Progenitor cell of endocrine pancreas (in vitro differentiated cells): ENCODE results near the gene ATP4B. TPM values are rescaled to one million over a fixed set of nuclear protein-coding genes. Genes with fewer than 3 reads are reported as not detected.
"Not testable (repeated sequence)": the region's sequence is repeated elsewhere in the genome, so short reads cannot be mapped to it uniquely, and the experiment has no call there.

Source experiments
- DNase-seq: peaks from one replicate; pipeline ENCODE4 v3.0.0; 2021; ENCODE audit warnings: low spot score; ENCODE audit not compliant: unreplicated experiment
- H3K27ac Mint-ChIP-seq: 2 replicates; pipeline ENCODE4 v1.8.0; 2021; ENCODE audit warnings: mild to moderate bottlenecking, moderate library complexity, mixed read lengths
- H3K27me3 Mint-ChIP-seq: 2 replicates; pipeline ENCODE4 v1.8.0; 2021; ENCODE audit warnings: mixed read lengths
- H3K36me3 Mint-ChIP-seq: 2 replicates; pipeline ENCODE4 v1.8.0; 2022; ENCODE audit warnings: mixed read lengths; ENCODE audit not compliant: insufficient read depth
- H3K4me1 Mint-ChIP-seq: 2 replicates; pipeline ENCODE4 v1.8.0; 2021; ENCODE audit warnings: low read depth, mixed read lengths
- H3K4me3 Mint-ChIP-seq: 2 replicates; pipeline ENCODE4 v1.8.0; 2021; ENCODE audit warnings: low read depth, mild to moderate bottlenecking, moderate library complexity, mixed read lengths
- H3K9me3 Mint-ChIP-seq: 2 replicates; pipeline ENCODE4 v1.8.0; 2021; ENCODE audit warnings: low read depth, mixed read lengths
- CTCF ChIP-seq: fragments of 200-600 bp; sonication (generic); IDR thresholded peaks from one replicate; pipeline ENCODE4 v1.5.0; 2021; ENCODE audit warnings: antibody characterized with exemption, mild to moderate bottlenecking; ENCODE audit not compliant: unreplicated experiment
- total RNA-seq: library from RNA; stranded (reverse); gene quantifications from 2 replicates; pipeline ENCODE4 v1.2.1, GENCODE V29; 2021

ATP4B gene
- total RNA-seq, 1 donor from 2014 or later = not detected

- H3K27ac Mint-ChIP-seq, H3K9me3 Mint-ChIP-seq, H3K4me3 Mint-ChIP-seq, DNase-seq, H3K27me3 Mint-ChIP-seq: not testable (repeated sequence)
- peaks cover 30% of the 10 kb centered on the region for H3K36me3 Mint-ChIP-seq
- TF ChIP-seq CTCF = peak; percentile 42
- peaks cover 11% of the 10 kb centered on the region for H3K4me1 Mint-ChIP-seq
Observed at GRCh38 chr13:113621498-113621897, 36.5 kb downstream of the ATP4B start.

GRCh38 chr13:113621046-113621445 is 37.0 kb downstream of the ATP4B start:
- Mint-ChIP-seq H3K4me1 (peaks cover 15% of the 10 kb centered on the region), H3K9me3 (no peaks in the 10 kb centered on the region), H3K27ac (no peak overlapping the region)

GRCh38 chr13:113620036-113620796 is 37.8 kb downstream of the ATP4B start:
- Mint-ChIP-seq H3K36me3 (peaks cover 27% of the 10 kb centered on the region), H3K9me3 (no peaks in the 10 kb centered on the region), H3K27ac (no peak overlapping the region), H3K4me3 (no peak overlapping the region), H3K4me1 (peaks cover 15% of the 10 kb centered on the region), H3K27me3 (no peaks in the 10 kb centered on the region)
- TF ChIP-seq CTCF = no peak
- no peak for DNase-seq

More at GRCh38 chr13:113621046-113621445, 37.0 kb downstream of the ATP4B start:
- no peaks in the 10 kb centered on the region for H3K27me3 Mint-ChIP-seq
- peaks cover 29% of the 10 kb centered on the region for H3K36me3 Mint-ChIP-seq
- DNase-seq = no peak
- no peak for TF ChIP-seq CTCF
- no peak overlapping the region for H3K4me3 Mint-ChIP-seq

GRCh38 chr13:113618455-113618854 is 39.5 kb downstream of the ATP4B start:
- H3K36me3 Mint-ChIP-seq = peaks cover 20% of the 10 kb centered on the region
- no peak for TF ChIP-seq CTCF
- DNase-seq = no peak
- no peaks in the 10 kb centered on the region for H3K9me3 Mint-ChIP-seq
- H3K27ac Mint-ChIP-seq = peak overlapping the region; percentile 76
- no peaks in the 10 kb centered on the region for H3K27me3 Mint-ChIP-seq
- H3K4me3 Mint-ChIP-seq = no peak overlapping the region
- H3K4me1 Mint-ChIP-seq = peaks cover 15% of the 10 kb centered on the region

- no peak overlapping the region for H3K4me3 Mint-ChIP-seq
- no peaks in the 10 kb centered on the region for H3K9me3 Mint-ChIP-seq
- H3K27ac Mint-ChIP-seq = no peak overlapping the region
- peaks cover 15% of the 10 kb centered on the region for H3K4me1 Mint-ChIP-seq
- no peak for TF ChIP-seq CTCF
- peaks cover 17% of the 10 kb centered on the region for H3K36me3 Mint-ChIP-seq
- no peak for DNase-seq
- H3K27me3 Mint-ChIP-seq = no peaks in the 10 kb centered on the region
Observed at GRCh38 chr13:113617961-113618360, 40.0 kb downstream of the ATP4B start.
